Measurements from ENCODE around the gene ADK. TPM values are rescaled to one million over a fixed set of nuclear protein-coding genes. Genes with fewer than 3 reads are reported as not detected.
"Not testable (repeated sequence)": the region's sequence is repeated elsewhere in the genome, so short reads cannot be mapped to it uniquely, and the experiment has no call there.

ADK gene
- total RNA-seq, 2 experiments from 2014 or later = 26.4 to 31.1 TPM

DNA sequence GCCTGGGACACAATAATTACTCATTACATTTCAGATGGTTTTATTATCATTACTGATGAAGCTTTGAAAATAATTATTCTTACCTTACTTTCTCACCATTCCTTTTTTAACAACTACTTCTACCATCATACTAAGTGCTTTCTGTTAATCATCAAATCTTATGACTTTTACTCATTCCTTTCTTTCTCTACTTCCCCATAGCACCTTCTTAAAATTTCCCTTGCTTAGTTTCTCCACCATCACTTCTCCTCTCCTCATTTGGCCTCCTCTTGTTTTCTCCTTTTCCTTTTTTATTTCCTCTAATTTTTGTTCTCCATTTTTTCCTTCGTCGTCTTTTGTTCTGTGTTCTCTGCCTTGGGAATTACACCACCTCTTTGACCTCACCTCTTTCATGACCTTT, 372.2 kb downstream of the ADK start:
- DNase-seq (ENCODE audit: low spot score) = no peak
- H2AFZ ChIP-seq (ENCODE audit: low read length) = no peak overlapping the region
- ChIA-PET POLR2A (interaction anchor here (0.6 kb wide), 1 partner anchor 20 kb away, joined by 3 read pairs; no protein-coding TSS in a partner anchor), CTCF (ENCODE audit: unreplicated experiment) (no interaction called here)
- TF ChIP-seq, protein P1, sequence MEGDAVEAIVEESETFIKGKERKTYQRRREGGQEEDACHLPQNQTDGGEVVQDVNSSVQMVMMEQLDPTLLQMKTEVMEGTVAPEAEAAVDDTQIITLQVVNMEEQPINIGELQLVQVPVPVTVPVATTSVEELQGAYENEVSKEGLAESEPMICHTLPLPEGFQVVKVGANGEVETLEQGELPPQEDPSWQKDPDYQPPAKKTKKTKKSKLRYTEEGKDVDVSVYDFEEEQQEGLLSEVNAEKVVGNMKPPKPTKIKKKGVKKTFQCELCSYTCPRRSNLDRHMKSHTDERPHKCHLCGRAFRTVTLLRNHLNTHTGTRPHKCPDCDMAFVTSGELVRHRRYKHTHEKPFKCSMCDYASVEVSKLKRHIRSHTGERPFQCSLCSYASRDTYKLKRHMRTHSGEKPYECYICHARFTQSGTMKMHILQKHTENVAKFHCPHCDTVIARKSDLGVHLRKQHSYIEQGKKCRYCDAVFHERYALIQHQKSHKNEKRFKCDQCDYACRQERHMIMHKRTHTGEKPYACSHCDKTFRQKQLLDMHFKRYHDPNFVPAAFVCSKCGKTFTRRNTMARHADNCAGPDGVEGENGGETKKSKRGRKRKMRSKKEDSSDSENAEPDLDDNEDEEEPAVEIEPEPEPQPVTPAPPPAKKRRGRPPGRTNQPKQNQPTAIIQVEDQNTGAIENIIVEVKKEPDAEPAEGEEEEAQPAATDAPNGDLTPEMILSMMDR (conservative IDR thresholded peaks at IDR 0.05; ENCODE audit: low read length) = no peak
- TF ChIP-seq EZH2phosphoT487 (IDR thresholded peaks at IDR 0.05; ENCODE audit: borderline replicate concordance, low read depth, low read length) = no peak
- H3K9me3 ChIP-seq (ENCODE audit: low read length) = no peaks in the 10 kb centered on the region
- H3K4me1 ChIP-seq (ENCODE audit: insufficient read depth, low read length, poor library complexity, severe bottlenecking) = no peaks in the 10 kb centered on the region
- BruUV-seq (replicated peaks) = no TSS peak
- intact Hi-C loops (cut with micrococcal nuclease; ENCODE audit: unreplicated experiment) = no loop called here
- H3K36me3 ChIP-seq (ENCODE audit: insufficient read depth, low read length) = no peaks in the 10 kb centered on the region
- no peaks in the 10 kb centered on the region for H3K9me2 ChIP-seq (ENCODE audit: insufficient read depth, low read length)
- H4K20me1 ChIP-seq (ENCODE audit: insufficient read depth, low read length) = no peaks in the 10 kb centered on the region
- no peak overlapping the region for H3K4me2 ChIP-seq (ENCODE audit: low read length)
- no peaks in the 10 kb centered on the region for H3K79me2 ChIP-seq (ENCODE audit: insufficient read depth, low read depth, low read length)
- no peak overlapping the region for H3K27ac ChIP-seq (ENCODE audit: low read depth, low read length, poor library complexity, severe bottlenecking)
- H3K4me3 ChIP-seq (ENCODE audit: low read depth, low read length, poor library complexity, severe bottlenecking) = no peak overlapping the region

DNA sequence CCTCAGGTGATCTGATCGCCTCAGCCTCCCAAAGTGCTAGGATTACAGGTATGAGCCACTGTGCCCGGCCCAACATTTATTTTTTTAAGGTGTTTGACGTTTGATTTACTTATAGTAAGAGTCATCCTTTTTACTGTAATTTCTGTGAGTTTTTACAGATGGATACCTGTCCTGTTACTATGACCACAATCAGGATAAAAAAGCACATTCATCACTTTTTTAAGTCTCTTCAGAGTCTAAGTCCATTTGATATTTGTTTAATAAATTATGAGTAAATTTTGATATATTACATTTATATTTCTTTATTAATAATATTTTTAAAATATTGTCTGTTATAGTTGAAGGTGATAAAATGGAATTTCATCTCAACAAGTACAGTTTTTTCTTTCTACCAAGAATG, 374.9 kb downstream of the ADK start:
- Histone ChIP-seq H3K4me2 (ENCODE audit: low read length) (no peak overlapping the region), H3K4me3 (ENCODE audit: low read depth, low read length, poor library complexity, severe bottlenecking) (no peak overlapping the region), H3K9me2 (ENCODE audit: insufficient read depth, low read length) (no peaks in the 10 kb centered on the region), H4K20me1 (ENCODE audit: insufficient read depth, low read length) (no peaks in the 10 kb centered on the region), H3K27ac (ENCODE audit: low read depth, low read length, poor library complexity, severe bottlenecking) (no peak overlapping the region), H2AFZ (ENCODE audit: low read length) (no peak overlapping the region), H3K79me2 (ENCODE audit: insufficient read depth, low read depth, low read length) (no peaks in the 10 kb centered on the region), H3K36me3 (ENCODE audit: insufficient read depth, low read length) (no peaks in the 10 kb centered on the region), H3K9me3 (ENCODE audit: low read length) (no peaks in the 10 kb centered on the region), H3K4me1 (ENCODE audit: insufficient read depth, low read length, poor library complexity, severe bottlenecking) (no peaks in the 10 kb centered on the region)
- ChIA-PET POLR2A (no interaction called here), CTCF (ENCODE audit: unreplicated experiment) (no interaction called here)
- DNase-seq (ENCODE audit: low spot score) = no peak
- no TSS peak for BruUV-seq (replicated peaks)
- intact Hi-C loops (cut with micrococcal nuclease; ENCODE audit: unreplicated experiment) = no loop called here
- TF ChIP-seq, protein P1 (conservative IDR thresholded peaks at IDR 0.05; ENCODE audit: low read length) = no peak
- no peak for TF ChIP-seq EZH2phosphoT487 (IDR thresholded peaks at IDR 0.05; ENCODE audit: borderline replicate concordance, low read depth, low read length)

DNA sequence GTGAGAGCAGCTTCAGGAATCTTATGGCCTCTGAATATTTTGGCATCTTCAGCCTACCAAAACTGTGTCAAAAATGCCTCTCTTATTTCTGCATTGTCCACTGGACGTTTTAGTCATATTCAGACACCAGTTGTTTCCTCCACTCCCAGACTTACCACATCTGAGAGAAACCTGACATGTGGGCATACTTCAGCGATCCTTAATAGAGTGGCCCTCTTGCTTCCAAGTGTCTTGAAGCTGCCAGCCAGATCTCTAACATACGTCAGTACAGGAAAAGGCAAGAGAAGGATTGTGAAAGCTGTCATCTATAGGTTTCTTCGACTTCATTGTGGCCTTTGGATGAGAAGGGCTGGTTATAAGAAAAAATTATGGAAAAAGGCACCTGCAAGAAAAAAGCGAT, 376.6 kb downstream of the ADK start:
- H2AFZ ChIP-seq (ENCODE audit: low read length); H3K4me1 ChIP-seq (ENCODE audit: insufficient read depth, low read length, poor library complexity, severe bottlenecking); H3K4me3 ChIP-seq (ENCODE audit: low read depth, low read length, poor library complexity, severe bottlenecking); H3K9me2 ChIP-seq (ENCODE audit: insufficient read depth, low read length); CTCF ChIA-PET (ENCODE audit: unreplicated experiment); H3K9me3 ChIP-seq (ENCODE audit: low read length); BruUV-seq (replicated peaks); H3K27ac ChIP-seq (ENCODE audit: low read depth, low read length, poor library complexity, severe bottlenecking); H3K4me2 ChIP-seq (ENCODE audit: low read length); H3K36me3 ChIP-seq (ENCODE audit: insufficient read depth, low read length); H3K79me2 ChIP-seq (ENCODE audit: insufficient read depth, low read depth, low read length); H4K20me1 ChIP-seq (ENCODE audit: insufficient read depth, low read length); intact Hi-C loops (cut with micrococcal nuclease; ENCODE audit: unreplicated experiment); DNase-seq (ENCODE audit: low spot score): not testable (repeated sequence)
- POLR2A ChIA-PET = interaction anchor here (0.7 kb wide), 1 partner anchor 10 kb away, joined by 3 read pairs; no protein-coding TSS in a partner anchor

All from OCI-LY7 (cell line).